Measurements from ENCODE around the gene GUCA2B.

Gene GUCA2B

GRCh38 chr1:42165511-42166210 is 12.5 kb downstream of the GUCA2B start:
- TF ChIP-seq, protein P1, sequence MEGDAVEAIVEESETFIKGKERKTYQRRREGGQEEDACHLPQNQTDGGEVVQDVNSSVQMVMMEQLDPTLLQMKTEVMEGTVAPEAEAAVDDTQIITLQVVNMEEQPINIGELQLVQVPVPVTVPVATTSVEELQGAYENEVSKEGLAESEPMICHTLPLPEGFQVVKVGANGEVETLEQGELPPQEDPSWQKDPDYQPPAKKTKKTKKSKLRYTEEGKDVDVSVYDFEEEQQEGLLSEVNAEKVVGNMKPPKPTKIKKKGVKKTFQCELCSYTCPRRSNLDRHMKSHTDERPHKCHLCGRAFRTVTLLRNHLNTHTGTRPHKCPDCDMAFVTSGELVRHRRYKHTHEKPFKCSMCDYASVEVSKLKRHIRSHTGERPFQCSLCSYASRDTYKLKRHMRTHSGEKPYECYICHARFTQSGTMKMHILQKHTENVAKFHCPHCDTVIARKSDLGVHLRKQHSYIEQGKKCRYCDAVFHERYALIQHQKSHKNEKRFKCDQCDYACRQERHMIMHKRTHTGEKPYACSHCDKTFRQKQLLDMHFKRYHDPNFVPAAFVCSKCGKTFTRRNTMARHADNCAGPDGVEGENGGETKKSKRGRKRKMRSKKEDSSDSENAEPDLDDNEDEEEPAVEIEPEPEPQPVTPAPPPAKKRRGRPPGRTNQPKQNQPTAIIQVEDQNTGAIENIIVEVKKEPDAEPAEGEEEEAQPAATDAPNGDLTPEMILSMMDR (IDR thresholded peaks at IDR 0.05; ENCODE audit: insufficient read depth, missing control alignments), result no peak
- no peak for DNase-seq (ENCODE audit: insufficient read length, low spot score)
- FAIRE-seq, result no peak

- DNase-seq (ENCODE audit: insufficient read length, low spot score), result no peak
- TF ChIP-seq, protein P1 (IDR thresholded peaks at IDR 0.05; ENCODE audit: insufficient read depth, missing control alignments), result no peak
- no peak for FAIRE-seq
Measured at GRCh38 chr1:42167611-42168390, 14.6 kb downstream of the GUCA2B start.

DNA sequence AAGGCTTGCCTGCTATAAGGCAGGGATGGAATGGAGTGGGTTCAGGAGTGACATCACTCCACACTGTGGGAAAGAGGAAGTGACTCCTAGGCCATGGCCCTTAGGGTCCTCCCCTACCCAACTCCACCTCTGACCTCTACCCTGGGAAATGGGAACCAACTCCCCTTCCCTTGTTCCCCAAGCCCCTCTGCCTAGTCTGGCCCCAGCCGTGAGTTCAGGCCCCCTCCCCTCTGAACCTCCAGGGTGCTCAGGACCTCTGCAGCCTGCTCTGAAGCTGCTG is 15.1 kb downstream of the GUCA2B start:
- DNase-seq (ENCODE audit: insufficient read length, low spot score) (no peak), FAIRE-seq (no peak)
- TF ChIP-seq, protein P1 (IDR thresholded peaks at IDR 0.05; ENCODE audit: insufficient read depth, missing control alignments), result no peak

DNA sequence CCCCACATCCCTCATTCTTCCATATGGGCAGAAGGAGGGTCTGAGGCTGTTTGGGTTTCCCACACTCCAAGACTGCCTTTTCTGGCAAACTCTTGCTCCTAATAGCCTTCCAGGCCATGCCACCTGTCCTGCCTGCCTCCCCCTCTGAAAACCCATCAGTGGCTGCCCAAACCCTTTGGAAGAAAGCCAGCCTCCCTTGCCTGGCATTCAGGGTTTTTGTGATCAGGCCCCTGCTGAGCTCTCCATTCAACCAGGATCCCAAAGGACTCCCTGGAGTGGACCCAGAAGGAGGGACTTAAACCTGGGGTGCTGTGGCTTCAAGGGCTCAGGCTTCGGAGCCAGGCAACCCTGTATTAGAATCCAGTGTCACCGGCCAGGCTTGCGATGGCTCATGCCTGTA is 15.6 kb downstream of the GUCA2B start:
- no peak for FAIRE-seq
- TF ChIP-seq, protein P1 (IDR thresholded peaks at IDR 0.05; ENCODE audit: insufficient read depth, missing control alignments), result no peak

GRCh38 chr1:42170779-42171621 is 17.8 kb downstream of the GUCA2B start:
- no peak for FAIRE-seq
- TF ChIP-seq, protein P1 (IDR thresholded peaks at IDR 0.05; ENCODE audit: insufficient read depth, missing control alignments), result no peak

More for the DNA sequence above, 15.6 kb downstream of the GUCA2B start:
- DNase-seq (ENCODE audit: insufficient read length, low spot score), result no peak

GRCh38 chr1:42171679-42172266 is 18.6 kb downstream of the GUCA2B start:
- TF ChIP-seq, protein P1 (IDR thresholded peaks at IDR 0.05; ENCODE audit: insufficient read depth, missing control alignments), result no peak
- FAIRE-seq (no peak), DNase-seq (ENCODE audit: insufficient read length, low spot score) (no peak)

More at GRCh38 chr1:42170779-42171621, 17.8 kb downstream of the GUCA2B start:
- no peak for DNase-seq (ENCODE audit: insufficient read length, low spot score)
